ENCODE data around the gene PHC2.

- TF ChIP-seq, protein P1, sequence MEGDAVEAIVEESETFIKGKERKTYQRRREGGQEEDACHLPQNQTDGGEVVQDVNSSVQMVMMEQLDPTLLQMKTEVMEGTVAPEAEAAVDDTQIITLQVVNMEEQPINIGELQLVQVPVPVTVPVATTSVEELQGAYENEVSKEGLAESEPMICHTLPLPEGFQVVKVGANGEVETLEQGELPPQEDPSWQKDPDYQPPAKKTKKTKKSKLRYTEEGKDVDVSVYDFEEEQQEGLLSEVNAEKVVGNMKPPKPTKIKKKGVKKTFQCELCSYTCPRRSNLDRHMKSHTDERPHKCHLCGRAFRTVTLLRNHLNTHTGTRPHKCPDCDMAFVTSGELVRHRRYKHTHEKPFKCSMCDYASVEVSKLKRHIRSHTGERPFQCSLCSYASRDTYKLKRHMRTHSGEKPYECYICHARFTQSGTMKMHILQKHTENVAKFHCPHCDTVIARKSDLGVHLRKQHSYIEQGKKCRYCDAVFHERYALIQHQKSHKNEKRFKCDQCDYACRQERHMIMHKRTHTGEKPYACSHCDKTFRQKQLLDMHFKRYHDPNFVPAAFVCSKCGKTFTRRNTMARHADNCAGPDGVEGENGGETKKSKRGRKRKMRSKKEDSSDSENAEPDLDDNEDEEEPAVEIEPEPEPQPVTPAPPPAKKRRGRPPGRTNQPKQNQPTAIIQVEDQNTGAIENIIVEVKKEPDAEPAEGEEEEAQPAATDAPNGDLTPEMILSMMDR (IDR thresholded peaks at IDR 0.05; ENCODE audit: low read length), result no peak
- TF ChIP-seq EZH2 (IDR thresholded peaks at IDR 0.05; ENCODE audit: borderline replicate concordance, low read length), result no peak
Observed at GRCh38 chr1:33428661-33429060, 2.2 kb downstream of the PHC2 start.
